Adrenal gland (tissue), 5 donors: ENCODE data around the gene NABP2.

Experiments used
- POLR2A ChIP-seq, 2 donors: fragments of 450-650 bp; IDR thresholded peaks; one replicate each; pipeline ENCODE4 v1.6.1; 2017; ENCODE audit warnings: antibody characterized with exemption in 2 of 2, mild to moderate bottlenecking in 2 of 2, moderate library complexity in 1 of 2
- TF ChIP-seq, protein P1 (sequence below), 6 experiments: fragments of 450-650 bp in 4 of 6; fragments of 200-600 bp in 2 of 6; sonication (generic) in 1 of 6; IDR thresholded peaks; 1 replicate in 5 of 6; 2 replicates in 1 of 6; pipeline versions ENCODE4 v1.5.1 to v1.8.0; 2016 to 2021; ENCODE audit warnings: antibody characterized with exemption in 6 of 6, mild to moderate bottlenecking in 2 of 6, moderate library complexity in 1 of 6
- donor health status: DM: no; HTN: no; CAD: no.

DNA sequence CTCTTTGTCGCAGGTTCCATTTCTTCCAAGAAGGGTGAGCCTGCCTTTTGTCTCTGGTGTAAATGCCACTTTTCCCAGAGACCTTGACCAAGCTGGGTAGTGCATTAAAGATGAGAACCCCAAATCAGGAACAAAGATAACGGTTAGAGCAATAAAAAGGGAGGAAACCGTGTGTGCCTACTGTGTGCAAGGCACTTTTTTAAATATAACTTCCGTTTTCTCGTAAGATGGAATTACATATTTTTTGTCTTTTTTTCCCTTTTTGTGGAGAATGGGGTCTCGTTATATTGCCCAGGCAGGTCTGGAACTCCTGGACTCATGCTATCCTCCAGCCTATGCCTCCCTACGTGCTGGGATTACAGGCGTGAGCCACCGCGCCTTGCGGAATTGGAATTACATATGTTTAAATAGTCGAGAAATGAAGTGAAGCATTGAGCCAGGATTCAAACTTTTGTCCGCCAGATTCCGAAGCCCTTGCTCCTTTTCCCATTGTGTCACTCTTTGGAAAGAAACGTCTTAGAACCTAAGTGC, 506 bp upstream of the NABP2 start:
- no peak for TF ChIP-seq POLR2A (IDR thresholded peaks at IDR 0.05)
- TF ChIP-seq, protein P1, sequence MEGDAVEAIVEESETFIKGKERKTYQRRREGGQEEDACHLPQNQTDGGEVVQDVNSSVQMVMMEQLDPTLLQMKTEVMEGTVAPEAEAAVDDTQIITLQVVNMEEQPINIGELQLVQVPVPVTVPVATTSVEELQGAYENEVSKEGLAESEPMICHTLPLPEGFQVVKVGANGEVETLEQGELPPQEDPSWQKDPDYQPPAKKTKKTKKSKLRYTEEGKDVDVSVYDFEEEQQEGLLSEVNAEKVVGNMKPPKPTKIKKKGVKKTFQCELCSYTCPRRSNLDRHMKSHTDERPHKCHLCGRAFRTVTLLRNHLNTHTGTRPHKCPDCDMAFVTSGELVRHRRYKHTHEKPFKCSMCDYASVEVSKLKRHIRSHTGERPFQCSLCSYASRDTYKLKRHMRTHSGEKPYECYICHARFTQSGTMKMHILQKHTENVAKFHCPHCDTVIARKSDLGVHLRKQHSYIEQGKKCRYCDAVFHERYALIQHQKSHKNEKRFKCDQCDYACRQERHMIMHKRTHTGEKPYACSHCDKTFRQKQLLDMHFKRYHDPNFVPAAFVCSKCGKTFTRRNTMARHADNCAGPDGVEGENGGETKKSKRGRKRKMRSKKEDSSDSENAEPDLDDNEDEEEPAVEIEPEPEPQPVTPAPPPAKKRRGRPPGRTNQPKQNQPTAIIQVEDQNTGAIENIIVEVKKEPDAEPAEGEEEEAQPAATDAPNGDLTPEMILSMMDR (IDR thresholded peaks at IDR 0.05) = no peak
